ENCODE data around the gene SPATA1. TPM values are rescaled to one million over a fixed set of nuclear protein-coding genes. Genes with fewer than 3 reads are reported as not detected.

SPATA1 gene
- total and polyA plus RNA-seq, 2 donors (not counting 1 experiment from before 2014, with no cell fraction given) = 0.96 to 1.7 TPM

DNA sequence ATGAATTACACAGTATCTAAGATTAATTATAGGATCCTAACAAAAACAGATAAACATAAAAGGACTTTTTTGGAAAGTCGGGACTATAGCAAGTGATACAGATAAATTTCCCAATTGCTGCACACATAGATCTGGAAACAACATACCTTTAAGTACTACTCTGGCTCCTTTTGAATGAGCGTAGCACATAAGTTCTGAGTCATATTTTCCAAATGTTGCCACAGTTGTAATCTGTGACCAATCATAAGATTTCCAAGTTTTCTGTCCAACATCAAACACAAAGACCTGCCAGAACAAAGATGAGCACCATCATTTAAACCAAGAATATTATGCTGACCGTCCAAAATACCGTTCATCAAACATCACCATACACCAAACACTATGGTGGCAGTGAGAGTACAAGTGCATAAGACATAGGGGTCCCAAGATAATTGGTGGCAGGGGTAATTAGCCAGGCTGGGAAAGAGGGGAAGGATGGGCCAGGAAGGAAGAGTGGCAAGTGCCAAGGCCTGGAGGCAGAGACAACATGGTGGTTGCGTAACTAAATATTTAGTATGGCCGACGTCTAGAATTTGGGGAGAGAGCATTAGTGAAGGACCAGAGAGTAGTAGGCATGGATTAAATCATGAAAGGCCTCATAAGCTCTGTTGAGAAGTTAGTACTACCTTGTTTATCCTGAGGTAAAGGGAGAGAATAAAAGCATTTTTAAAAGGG is 64.4 kb downstream of the SPATA1 start:
- Histone ChIP-seq H4K20me1 (ENCODE audit: control insufficient read depth, extremely low read depth, insufficient read depth, low read length) (no peaks in the 10 kb centered on the region), H3K36me3 (ENCODE audit: control insufficient read depth, insufficient read depth, low read length) (peaks cover 1% of the 10 kb centered on the region), H3K4me1 (ENCODE audit: control insufficient read depth, extremely low read depth, insufficient read depth, low read length) (peaks cover 2% of the 10 kb centered on the region), H3K9ac (ENCODE audit: insufficient read depth, low read length) (no peak overlapping the region), H3K4me3 (replicated peaks in 1 of 4; ENCODE audit: control extremely low read depth in 1 of 4, insufficient read depth in 1 of 4, low read depth in 3 of 4, low read length in 4 of 4) (no peak overlapping the region), H3K79me2 (ENCODE audit: control insufficient read depth, insufficient read depth, low read length) (peaks cover 7% of the 10 kb centered on the region), H3K4me2 (ENCODE audit: extremely low read depth, insufficient read depth, low read length) (no peak overlapping the region), H3K27ac (ENCODE audit: insufficient read depth, low read length) (no peak overlapping the region), H3K9me3 (ENCODE audit: control insufficient read depth, insufficient read depth, low read depth, low read length) (no peaks in the 10 kb centered on the region), H2AFZ (ENCODE audit: low read length) (no peak overlapping the region), H3K27me3 (ENCODE audit: control insufficient read depth, insufficient read depth, low read length) (no peaks in the 10 kb centered on the region)
- DNase-seq (ENCODE audit: low read depth in 2 of 2) = peak; percentile 16 to 86
- TF ChIP-seq, protein P1, sequence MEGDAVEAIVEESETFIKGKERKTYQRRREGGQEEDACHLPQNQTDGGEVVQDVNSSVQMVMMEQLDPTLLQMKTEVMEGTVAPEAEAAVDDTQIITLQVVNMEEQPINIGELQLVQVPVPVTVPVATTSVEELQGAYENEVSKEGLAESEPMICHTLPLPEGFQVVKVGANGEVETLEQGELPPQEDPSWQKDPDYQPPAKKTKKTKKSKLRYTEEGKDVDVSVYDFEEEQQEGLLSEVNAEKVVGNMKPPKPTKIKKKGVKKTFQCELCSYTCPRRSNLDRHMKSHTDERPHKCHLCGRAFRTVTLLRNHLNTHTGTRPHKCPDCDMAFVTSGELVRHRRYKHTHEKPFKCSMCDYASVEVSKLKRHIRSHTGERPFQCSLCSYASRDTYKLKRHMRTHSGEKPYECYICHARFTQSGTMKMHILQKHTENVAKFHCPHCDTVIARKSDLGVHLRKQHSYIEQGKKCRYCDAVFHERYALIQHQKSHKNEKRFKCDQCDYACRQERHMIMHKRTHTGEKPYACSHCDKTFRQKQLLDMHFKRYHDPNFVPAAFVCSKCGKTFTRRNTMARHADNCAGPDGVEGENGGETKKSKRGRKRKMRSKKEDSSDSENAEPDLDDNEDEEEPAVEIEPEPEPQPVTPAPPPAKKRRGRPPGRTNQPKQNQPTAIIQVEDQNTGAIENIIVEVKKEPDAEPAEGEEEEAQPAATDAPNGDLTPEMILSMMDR (conservative IDR thresholded peaks at IDR 0.05 in 1 of 2, IDR thresholded peaks at IDR 0.05 in 1 of 2; ENCODE audit: low read depth in 1 of 2, low read length in 2 of 2) = no peak
- no peak for TF ChIP-seq EZH2 (IDR thresholded peaks at IDR 0.05; ENCODE audit: low read length, missing control alignments)

DNA sequence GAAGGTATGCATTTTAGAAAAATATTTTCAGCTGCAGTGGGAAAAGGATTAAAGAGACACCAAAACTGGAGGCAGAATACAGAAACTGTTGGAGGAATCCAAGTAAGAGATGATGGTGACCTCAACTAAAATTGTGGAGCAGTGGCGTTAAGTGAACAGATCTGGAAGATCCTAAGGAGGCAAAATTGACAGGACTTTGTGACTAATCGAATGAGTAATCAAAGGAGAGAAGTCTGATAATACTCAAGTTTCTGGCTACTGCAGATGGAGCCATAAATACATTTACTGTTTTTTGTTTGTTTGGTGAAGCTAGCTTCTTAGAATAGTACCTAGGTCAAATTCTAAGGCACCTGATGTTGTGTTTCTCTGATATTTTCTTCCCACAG is 65.0 kb downstream of the SPATA1 start:
- Histone ChIP-seq H2AFZ (ENCODE audit: low read length) (no peak overlapping the region), H3K27ac (ENCODE audit: insufficient read depth, low read length) (no peak overlapping the region), H3K36me3 (ENCODE audit: control insufficient read depth, insufficient read depth, low read length) (peaks cover 1% of the 10 kb centered on the region), H4K20me1 (ENCODE audit: control insufficient read depth, extremely low read depth, insufficient read depth, low read length) (no peaks in the 10 kb centered on the region), H3K9ac (ENCODE audit: insufficient read depth, low read length) (no peak overlapping the region), H3K9me3 (ENCODE audit: control insufficient read depth, insufficient read depth, low read depth, low read length) (no peaks in the 10 kb centered on the region), H3K79me2 (ENCODE audit: control insufficient read depth, insufficient read depth, low read length) (peaks cover 7% of the 10 kb centered on the region), H3K4me1 (ENCODE audit: control insufficient read depth, extremely low read depth, insufficient read depth, low read length) (peaks cover 2% of the 10 kb centered on the region), H3K27me3 (ENCODE audit: control insufficient read depth, insufficient read depth, low read length) (no peaks in the 10 kb centered on the region), H3K4me3 (replicated peaks in 1 of 4; ENCODE audit: control extremely low read depth in 1 of 4, insufficient read depth in 1 of 4, low read depth in 3 of 4, low read length in 4 of 4) (no peak overlapping the region), H3K4me2 (ENCODE audit: extremely low read depth, insufficient read depth, low read length) (no peak overlapping the region)
- DNase-seq (ENCODE audit: low read depth in 2 of 2) = peak in 1 of 2 donors; percentile 62
- TF ChIP-seq, protein P1 (conservative IDR thresholded peaks at IDR 0.05 in 1 of 2, IDR thresholded peaks at IDR 0.05 in 1 of 2; ENCODE audit: low read depth in 1 of 2, low read length in 2 of 2) = no peak
- no peak for TF ChIP-seq EZH2 (IDR thresholded peaks at IDR 0.05; ENCODE audit: low read length, missing control alignments)

DNA sequence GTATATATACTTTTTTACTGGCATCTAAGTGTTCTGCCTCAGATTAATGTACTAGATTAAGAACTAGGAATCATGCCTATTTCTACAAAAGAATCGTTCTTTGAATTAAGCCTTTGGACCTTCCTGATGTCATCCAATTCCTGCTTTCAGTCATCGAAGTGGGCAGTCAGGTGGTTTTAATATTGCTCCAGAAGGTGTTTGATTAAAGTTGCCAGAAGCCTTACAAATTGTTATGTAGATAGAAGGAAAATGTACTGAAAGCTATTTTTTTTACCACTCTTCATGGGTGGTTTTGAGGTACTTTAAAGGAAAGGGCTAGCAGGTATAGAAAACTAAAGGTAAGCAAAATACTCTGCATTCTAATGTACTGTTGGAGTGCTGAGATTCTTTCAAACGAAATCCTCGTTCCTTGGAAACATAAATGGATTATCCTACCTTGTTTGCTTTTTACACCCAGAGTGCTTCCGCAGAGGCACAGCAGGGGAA is 67.3 kb downstream of the SPATA1 start:
- H3K79me2 ChIP-seq (ENCODE audit: control insufficient read depth, insufficient read depth, low read length) = peaks cover 7% of the 10 kb centered on the region
- H3K9me3 ChIP-seq (ENCODE audit: control insufficient read depth, insufficient read depth, low read depth, low read length) = no peaks in the 10 kb centered on the region
- H3K9ac ChIP-seq (ENCODE audit: insufficient read depth, low read length) = peak overlapping the region; percentile 98
- DNase-seq (ENCODE audit: low read depth in 2 of 2) = peak in 1 of 2 donors; percentile 17
- peak overlapping the region; percentile 67 to 85 (median 78) for H3K4me3 ChIP-seq (replicated peaks in 1 of 4; ENCODE audit: control extremely low read depth in 1 of 4, insufficient read depth in 1 of 4, low read depth in 3 of 4, low read length in 4 of 4)
- no peaks in the 10 kb centered on the region for H3K27me3 ChIP-seq (ENCODE audit: control insufficient read depth, insufficient read depth, low read length)
- peak overlapping the region; percentile 94 for H3K4me2 ChIP-seq (ENCODE audit: extremely low read depth, insufficient read depth, low read length)
- no peaks in the 10 kb centered on the region for H4K20me1 ChIP-seq (ENCODE audit: control insufficient read depth, extremely low read depth, insufficient read depth, low read length)
- H3K36me3 ChIP-seq (ENCODE audit: control insufficient read depth, insufficient read depth, low read length) = no peaks in the 10 kb centered on the region
- H3K27ac ChIP-seq (ENCODE audit: insufficient read depth, low read length) = peak overlapping the region; percentile 99
- H3K4me1 ChIP-seq (ENCODE audit: control insufficient read depth, extremely low read depth, insufficient read depth, low read length) = peaks cover 2% of the 10 kb centered on the region
- H2AFZ ChIP-seq (ENCODE audit: low read length) = peak overlapping the region; percentile 86
- TF ChIP-seq, protein P1 (conservative IDR thresholded peaks at IDR 0.05 in 1 of 2, IDR thresholded peaks at IDR 0.05 in 1 of 2; ENCODE audit: low read depth in 1 of 2, low read length in 2 of 2) = no peak
- TF ChIP-seq EZH2 (IDR thresholded peaks at IDR 0.05; ENCODE audit: low read length, missing control alignments) = no peak

All from fibroblast of lung (primary cell).